H1 (cell line): ENCODE results near the gene ERP29. TPM values are rescaled to one million over a fixed set of nuclear protein-coding genes. Genes with fewer than 3 reads are reported as not detected.

Source experiments
- CTCF ChIA-PET: fragments of 300-600 bp; sonication (Branson Sonifier 250); formaldehyde crosslinking; loops from one replicate; lab custom pipeline; 2021; ENCODE audit not compliant: partially characterized antibody; lab: Charles Lee
- POLR2A ChIA-PET: fragments of 300-600 bp; sonication (Branson Sonifier 250); formaldehyde crosslinking; loops from one replicate; lab custom pipeline; 2021; ENCODE audit warnings: inconsistent platforms; ENCODE audit not compliant: partially characterized antibody; lab: Charles Lee
- DNase-seq, 2 experiments: peaks; one replicate each; pipeline versions ENCODE4 v3.0.0 to v3.0.0-alpha.2; 2010 to 2022; ENCODE audit warnings: low spot score in 2 of 2, low read depth in 1 of 2, mixed read lengths in 1 of 2
- FAIRE-seq: peaks from 2 replicates; lab custom pipeline; 2011; peaks lifted over from hg19 to GRCh38; lab: Jason Lieb, UNC
- H2AFZ ChIP-seq: 2 replicates; pipeline ENCODE4 v1.8.1; 2012; ENCODE audit warnings: low read length, inconsistent platforms
- H2AK5ac ChIP-seq: 2 replicates; pipeline ENCODE4 v1.6.1; 2013; ENCODE audit warnings: low read depth, low read length
- H2BK120ac ChIP-seq: replicated peaks from 2 replicates; pipeline ENCODE3; 2013; ENCODE audit warnings: low read depth, low read length, inconsistent platforms
- H2BK12ac ChIP-seq: 2 replicates; pipeline ENCODE4 v1.6.1; 2013; ENCODE audit warnings: low read depth, low read length
- H2BK15ac ChIP-seq: 2 replicates; pipeline ENCODE4 v1.6.1; 2013; ENCODE audit warnings: low read length
- H2BK20ac ChIP-seq: 2 replicates; pipeline ENCODE4 v1.6.1; 2013; ENCODE audit warnings: low read length
- H2BK5ac ChIP-seq: 2 replicates; pipeline ENCODE4 v1.6.1; 2013; ENCODE audit warnings: low read depth, low read length
- H3K14ac ChIP-seq: 2 replicates; pipeline ENCODE4 v1.6.1; 2013; ENCODE audit warnings: inconsistent platforms; ENCODE audit not compliant: insufficient read length
- H3K18ac ChIP-seq: 2 replicates; pipeline ENCODE4 v1.6.1; 2013; ENCODE audit warnings: low read length; ENCODE audit errors: extremely low read depth
- H3K23ac ChIP-seq: 2 replicates; pipeline ENCODE4 v1.6.1; 2013; ENCODE audit warnings: inconsistent platforms; ENCODE audit not compliant: insufficient read length
- H3K23me2 ChIP-seq: 2 replicates; pipeline ENCODE4 v1.6.1; 2013; ENCODE audit warnings: low read depth, low read length
- H3K27ac ChIP-seq: 2 replicates; pipeline ENCODE4 v1.6.1; 2011; ENCODE audit warnings: low read depth, low read length, inconsistent platforms
- H3K27me3 ChIP-seq, 4 experiments: replicated peaks in 1 of 4; 1 replicate in 1 of 4; 2 replicates in 3 of 4; pipeline versions ENCODE4 v1.6.1 to v1.8.1; 2011 to 2013; ENCODE audit warnings: low read length in 3 of 4, mild to moderate bottlenecking in 3 of 4, inconsistent platforms in 2 of 4, mixed read lengths in 2 of 4, moderate library complexity in 1 of 4; ENCODE audit not compliant: control insufficient read depth in 3 of 4, insufficient read depth in 3 of 4; ENCODE audit errors: extremely low read depth in 1 of 4
- H3K36me3 ChIP-seq, 4 experiments: 2 replicates each; pipeline versions ENCODE4 v1.6.1 to v1.8.1; 2011 to 2013; ENCODE audit warnings: mild to moderate bottlenecking in 4 of 4, low read length in 3 of 4, moderate library complexity in 2 of 4, control low read depth in 1 of 4, inconsistent platforms in 1 of 4; ENCODE audit not compliant: insufficient read depth in 4 of 4, control insufficient read depth in 2 of 4
- H3K4ac ChIP-seq: replicated peaks from 2 replicates; pipeline ENCODE3; 2013; ENCODE audit warnings: low read length, low read depth, mixed read lengths, inconsistent platforms; ENCODE audit not compliant: insufficient read length
- H3K4me1 ChIP-seq, 4 experiments: replicated peaks in 1 of 4; 1 replicate in 1 of 4; 2 replicates in 3 of 4; pipeline versions ENCODE4 v1.6.1 to v1.8.1; 2011 to 2013; ENCODE audit warnings: low read length in 3 of 4, inconsistent platforms in 2 of 4, mixed read lengths in 1 of 4; ENCODE audit not compliant: insufficient read depth in 4 of 4, control insufficient read depth in 3 of 4
- H3K4me2 ChIP-seq, 2 experiments: 2 replicates each; pipeline versions ENCODE4 v1.6.1 to v1.8.1; 2011 to 2013; ENCODE audit warnings: low read depth in 2 of 2, low read length in 2 of 2, control low read depth in 1 of 2, inconsistent platforms in 1 of 2, mild to moderate bottlenecking in 1 of 2; ENCODE audit not compliant: insufficient read depth in 1 of 2
- H3K4me3 ChIP-seq, 4 experiments: fragments of 200-600, 300-600 bp in 1 of 4; sonication (generic), shearing (Covaris generic), sonication (Bioruptor Twin) in 1 of 4; 2 replicates each; pipeline versions ENCODE4 v1.5.1 to v1.8.1; 2011 to 2016; ENCODE audit warnings: low read length in 4 of 4, low read depth in 3 of 4, control low read depth in 2 of 4, inconsistent platforms in 2 of 4, mild to moderate bottlenecking in 2 of 4, mixed read lengths in 1 of 4, moderate library complexity in 1 of 4; ENCODE audit not compliant: insufficient read depth in 2 of 4; ENCODE audit errors: extremely low read depth in 1 of 4
- H3K56ac ChIP-seq: replicated peaks from 2 replicates; pipeline ENCODE3; 2013; ENCODE audit warnings: low read depth, mild to moderate bottlenecking, mixed read lengths, low read length, inconsistent platforms; ENCODE audit not compliant: insufficient read length
- H3K79me1 ChIP-seq: 2 replicates; pipeline ENCODE4 v1.6.1; 2013; ENCODE audit warnings: low read depth, low read length, control low read depth
- H3K79me2 ChIP-seq, 2 experiments: 2 replicates each; pipeline versions ENCODE4 v1.6.1 to v1.8.1; 2012 to 2013; ENCODE audit warnings: low read length in 2 of 2, mild to moderate bottlenecking in 2 of 2, inconsistent platforms in 1 of 2; ENCODE audit not compliant: insufficient read depth in 2 of 2, control insufficient read depth in 1 of 2
- H3K9ac ChIP-seq, 4 experiments: replicated peaks in 1 of 4; 1 replicate in 1 of 4; 2 replicates in 3 of 4; pipeline versions ENCODE4 v1.6.1 to v1.8.1; 2011 to 2013; ENCODE audit warnings: low read depth in 3 of 4, low read length in 3 of 4, control low read depth in 2 of 4, mild to moderate bottlenecking in 2 of 4, moderate library complexity in 2 of 4, inconsistent platforms in 1 of 4; ENCODE audit errors: extremely low read depth in 1 of 4
- H3K9me3 ChIP-seq, 2 experiments: 2 replicates each; pipeline versions ENCODE4 v1.6.1 to v1.8.1; 2012 to 2013; ENCODE audit warnings: mild to moderate bottlenecking in 2 of 2, moderate library complexity in 2 of 2, control low read depth in 1 of 2, inconsistent platforms in 1 of 2, low read depth in 1 of 2, low read length in 1 of 2, mixed read lengths in 1 of 2; ENCODE audit not compliant: insufficient read depth in 2 of 2
- H4K20me1 ChIP-seq, 2 experiments: replicated peaks in 1 of 2; 2 replicates each; pipeline versions ENCODE3 to v1.8.1; 2011 to 2013; ENCODE audit warnings: inconsistent platforms in 2 of 2, low read length in 2 of 2, mild to moderate bottlenecking in 1 of 2; ENCODE audit not compliant: insufficient read depth in 2 of 2, control insufficient read depth in 1 of 2
- H4K5ac ChIP-seq: 2 replicates; pipeline ENCODE4 v1.6.1; 2013; ENCODE audit warnings: low read length, low read depth, mixed read lengths, inconsistent platforms; ENCODE audit not compliant: insufficient read length
- H4K8ac ChIP-seq: 2 replicates; pipeline ENCODE4 v1.8.0; 2013; ENCODE audit warnings: mild to moderate bottlenecking, moderate library complexity, low read length, inconsistent platforms; ENCODE audit not compliant: insufficient read depth; ENCODE audit errors: extremely low read depth
- H4K91ac ChIP-seq: replicated peaks from 2 replicates; pipeline ENCODE3; 2013; ENCODE audit warnings: low read length, mixed read lengths, inconsistent platforms; ENCODE audit not compliant: insufficient read length
- ATF2 ChIP-seq: IDR thresholded peaks from 2 replicates; pipeline ENCODE4 v1.6.1; 2012; ENCODE audit warnings: low read length, inconsistent platforms
- BCL11A ChIP-seq, 2 experiments: IDR thresholded peaks; one replicate each; pipeline ENCODE4 v1.6.1; 2011; ENCODE audit warnings: low read depth in 2 of 2, low read length in 2 of 2, mild to moderate bottlenecking in 2 of 2
- HDAC2 ChIP-seq, 2 experiments: fragments of 300-600 bp in 1 of 2; sonication (generic) in 1 of 2; IDR thresholded peaks; 2 replicates each; pipeline ENCODE4 v1.6.1; 2011 to 2012; ENCODE audit warnings: low read depth in 2 of 2, low read length in 2 of 2, mild to moderate bottlenecking in 2 of 2, moderate library complexity in 2 of 2, borderline replicate concordance in 1 of 2, inconsistent platforms in 1 of 2
- PHF8 ChIP-seq: fragments of 200-600 bp; sonication (generic); conservative IDR thresholded peaks from 2 replicates; pipeline ENCODE4 v1.7.1; 2012; ENCODE audit warnings: low read depth, mild to moderate bottlenecking, inconsistent platforms, low read length, moderate library complexity
- RXRA ChIP-seq: IDR thresholded peaks from 2 replicates; pipeline ENCODE4 v1.6.1; 2011; ENCODE audit warnings: low read depth, mild to moderate bottlenecking, low read length, moderate library complexity; ENCODE audit not compliant: insufficient read depth
- SIX5 ChIP-seq: IDR thresholded peaks from 2 replicates; pipeline ENCODE4 v1.6.1; 2011; ENCODE audit warnings: mild to moderate bottlenecking, low read depth, low read length
- SP1 ChIP-seq: IDR thresholded peaks from 2 replicates; pipeline ENCODE4 v1.6.1; 2011; ENCODE audit warnings: low read depth, low read length
- SP4 ChIP-seq: IDR thresholded peaks from 2 replicates; pipeline ENCODE4 v1.6.1; 2012; ENCODE audit warnings: low read length, inconsistent platforms
- ZNF274 ChIP-seq: IDR thresholded peaks from 2 replicates; pipeline ENCODE4 v1.7.0; 2012; ENCODE audit warnings: low read length, borderline replicate concordance; ENCODE audit errors: extremely low read depth
- WGBS, 2 experiments: shearing (Covaris generic) in 1 of 2; methylation state at CpG; one replicate each; pipeline versions ENCODE4 v1.1.6 to v1.1.7; 2013 to 2015; ENCODE audit warnings: low lambda C conversion rate in 2 of 2, mixed read lengths in 2 of 2, inconsistent platforms in 1 of 2, low coverage in 1 of 2, missing lambda C conversion rate in 1 of 2; ENCODE audit not compliant: insufficient replicate concordance in 2 of 2, insufficient coverage in 1 of 2, insufficient read length in 1 of 2; ENCODE audit errors: extremely low coverage in 1 of 2, missing lambda C conversion rate in 1 of 2; 5-methylcytosine and 5-hydroxymethylcytosine counted together
- polyA plus RNA-seq, 7 experiments: library from polyadenylated mRNA; depleted of rRNA in 3 of 7; stranded (reverse) in 5 of 7; unstranded in 2 of 7; fragments of >200 nt in 5 of 7; fragments of 200-250 nt in 2 of 7; gene quantifications; 1 replicate in 5 of 7; 2 replicates in 1 of 7; 4 replicates in 1 of 7; pipeline versions ENCODE4 v1.2.1 to v1.2.3, GENCODE V29; 2011 to 2013; ENCODE audit warnings: missing spikeins in 2 of 7, mixed read lengths in 2 of 7
- total RNA-seq: library from RNA; stranded (reverse); fragmentation: NEBNext Ultra II Directional; extraction: Animal tissue kit (Norgen Biotek cat#: 25700); gene quantifications from 2 replicates; pipeline ENCODE4 v1.2.1, GENCODE V29; 2021

ERP29 gene
- total and polyA plus RNA-seq, 2 of the 8 experiments (the other 6 are each of a cell fraction or from before 2014, with no cell fraction given), result 88.7 to 171 TPM

DNA sequence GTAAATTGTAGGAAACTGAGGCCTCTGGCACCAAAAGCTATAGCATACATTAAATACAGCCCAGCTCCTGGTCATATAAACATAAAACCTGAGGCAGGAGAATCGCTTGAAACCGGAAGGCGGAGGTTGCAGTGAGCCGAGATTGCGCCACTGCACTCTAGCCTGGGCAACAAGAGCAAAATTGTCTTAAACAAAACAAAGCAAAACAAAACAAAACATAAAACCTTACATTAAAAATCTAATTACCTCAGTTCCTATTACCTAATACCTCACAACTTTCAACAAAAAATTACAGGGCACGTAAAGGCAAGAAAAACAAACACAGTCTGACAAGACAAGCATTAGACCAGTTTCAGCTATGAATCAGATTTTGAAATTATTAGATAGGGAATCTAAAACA is 36.9 kb upstream of the ERP29 start:
- ChIA-PET CTCF (no interaction called here), POLR2A (no interaction called here)
- no peak overlapping the region for H2BK12ac ChIP-seq
- H4K91ac ChIP-seq, result no peak overlapping the region
- H3K23me2 ChIP-seq, result no peaks in the 10 kb centered on the region
- H3K14ac ChIP-seq, result no peak overlapping the region
- no peak overlapping the region for H2BK120ac ChIP-seq
- H3K9me3 ChIP-seq, result no peaks in the 10 kb centered on the region
- no peak overlapping the region for H3K4ac ChIP-seq
- no peak overlapping the region for H4K5ac ChIP-seq
- TF ChIP-seq ATF2, result no peak
- TF ChIP-seq RXRA, result no peak
- TF ChIP-seq SP4, result no peak
- no peak for TF ChIP-seq BCL11A (IDR thresholded peaks at IDR 0.05; ENCODE audit: low read depth in 2 of 2, low read length in 2 of 2)
- no peak for TF ChIP-seq HDAC2 (IDR thresholded peaks at IDR 0.05; ENCODE audit: borderline replicate concordance in 1 of 2, low read depth in 2 of 2, low read length in 2 of 2)
- no peak for TF ChIP-seq SP1
- TF ChIP-seq ZNF274, result no peak
- TF ChIP-seq PHF8, result no peak
- no peak for TF ChIP-seq SIX5
- H3K79me1 ChIP-seq, result no peaks in the 10 kb centered on the region
- no peak overlapping the region for H3K56ac ChIP-seq
- H3K23ac ChIP-seq, result no peak overlapping the region
- H2BK15ac ChIP-seq, result no peak overlapping the region
- H3K36me3 ChIP-seq, result no peaks in the 10 kb centered on the region
- DNase-seq, result no peak
- FAIRE-seq, result no peak
- no peak overlapping the region for H2AK5ac ChIP-seq
- no peaks in the 10 kb centered on the region for H3K27me3 ChIP-seq
- no peak overlapping the region for H2AFZ ChIP-seq
- 97% methylated on average over 6 of the region's 6 CpGs; no CpG with 5 or more reads in 1 of the 2 experiments for WGBS, 2 experiments
- H3K18ac ChIP-seq, result no peak overlapping the region
- H3K79me2 ChIP-seq, result no peaks in the 10 kb centered on the region
- no peak overlapping the region for H3K27ac ChIP-seq
- no peaks in the 10 kb centered on the region for H4K20me1 ChIP-seq
- H2BK5ac ChIP-seq, result no peak overlapping the region
- no peak overlapping the region for H3K4me2 ChIP-seq
- H3K4me1 ChIP-seq, result no peaks in the 10 kb centered on the region
- no peak overlapping the region for H2BK20ac ChIP-seq
- H3K4me3 ChIP-seq, result no peak overlapping the region
- H3K9ac ChIP-seq, result no peak overlapping the region
- no peak overlapping the region for H4K8ac ChIP-seq
